PC-3 (cell line): Measurements from ENCODE around the gene RNF38. TPM values are rescaled to one million over a fixed set of nuclear protein-coding genes. Genes with fewer than 3 reads are reported as not detected.

Source experiments
- ATAC-seq: fragments of 200-7000 bp; cut with Tn5 transposase; 2 replicates; pipeline ENCODE4 v1.9.1; 2020; ENCODE audit warnings: mild to moderate bottlenecking, moderate library complexity
- BruUV-seq: library from RNA; stranded (reverse); fragments of 400-500 nt; replicated peaks from 2 replicates; lab custom pipeline; 2021; lab: Mats Ljungman, UMichigan
- CTCF ChIA-PET: fragments of 300-600 bp; sonication (Branson Sonifier 250); formaldehyde crosslinking; loops from one replicate; lab custom pipeline; 2022; ENCODE audit warnings: antibody characterized with exemption; lab: Charles Lee
- POLR2A ChIA-PET: fragments of 300-600 bp; sonication (Branson Sonifier 250); formaldehyde crosslinking; loops from one replicate; lab custom pipeline; 2022; ENCODE audit warnings: antibody characterized with exemption; ENCODE audit not compliant: unreplicated experiment; lab: Charles Lee
- DNase-seq: peaks from one replicate; pipeline ENCODE4 v3.0.0-alpha.2; 2015
- H2AFZ ChIP-seq: fragments of 300-600 bp; sonication (generic); 2 replicates; pipeline ENCODE4 v1.6.0; 2016; ENCODE audit warnings: antibody characterized with exemption, low read length
- H3F3A ChIP-seq: fragments of 300-600 bp; sonication (generic); one replicate; pipeline ENCODE4 v1.6.0; 2017; ENCODE audit warnings: antibody characterized with exemption, low read length, control low read depth, mild to moderate bottlenecking; ENCODE audit not compliant: unreplicated experiment
- H3K27ac ChIP-seq: fragments of 300-600 bp; sonication (generic); 2 replicates; pipeline ENCODE4 v1.5.1; 2016; ENCODE audit warnings: mild to moderate bottlenecking, low read length
- H3K27me3 ChIP-seq: fragments of 300-600 bp; sonication (generic); 2 replicates; pipeline ENCODE4 v1.6.1; 2016; ENCODE audit warnings: low read length, mixed read lengths
- H3K36me3 ChIP-seq: fragments of 300-600 bp; sonication (generic); 2 replicates; pipeline ENCODE4 v1.6.1; 2016; ENCODE audit warnings: low read depth, mixed run types, low read length, mixed read lengths
- H3K4me1 ChIP-seq: fragments of 300-600 bp; sonication (generic); 2 replicates; pipeline ENCODE4 v1.5.1; 2016; ENCODE audit warnings: low read length; ENCODE audit not compliant: insufficient read depth
- H3K4me2 ChIP-seq: fragments of 300-600 bp; sonication (generic); 2 replicates; pipeline ENCODE4 v1.6.0; 2016; ENCODE audit warnings: low read length
- H3K4me3 ChIP-seq: fragments of 300-600 bp; sonication (generic); 2 replicates; pipeline ENCODE4 v1.5.1; 2016; ENCODE audit warnings: mild to moderate bottlenecking, low read length, mixed read lengths
- H3K79me2 ChIP-seq: fragments of 300-600 bp; sonication (generic); 2 replicates; pipeline ENCODE4 v1.6.1; 2017; ENCODE audit warnings: low read length, mixed read lengths
- H3K9ac ChIP-seq: fragments of 300-600 bp; sonication (generic); 2 replicates; pipeline ENCODE4 v1.6.0; 2016; ENCODE audit warnings: mild to moderate bottlenecking, low read length
- H3K9me2 ChIP-seq: fragments of 300-600 bp; sonication (generic); replicated peaks from 2 replicates; pipeline ENCODE4 v1.6.1; 2016; ENCODE audit warnings: mixed run types, low read length, mixed read lengths
- H3K9me3 ChIP-seq: fragments of 300-600 bp; sonication (generic); 2 replicates; pipeline ENCODE4 v1.6.1; 2016; ENCODE audit warnings: low read length, mixed read lengths
- H4K20me1 ChIP-seq: fragments of 300-600 bp; sonication (generic); 2 replicates; pipeline ENCODE4 v1.6.1; 2016; ENCODE audit warnings: low read length, mixed read lengths
- EZH2 ChIP-seq: fragments of 300-600 bp; sonication (generic); IDR thresholded peaks from one replicate; pipeline ENCODE4 v1.6.1; 2017; ENCODE audit warnings: antibody characterized with exemption, mild to moderate bottlenecking, low read length; ENCODE audit not compliant: unreplicated experiment
- EZH2phosphoT487 ChIP-seq: fragments of 300-600 bp; sonication (generic); IDR thresholded peaks from 2 replicates; pipeline ENCODE4 v1.6.1; 2018; ENCODE audit warnings: mild to moderate bottlenecking, antibody characterized with exemption, low read length, borderline replicate concordance
- intact Hi-C: fragments of 100-400 bp; cut with micrococcal nuclease; formaldehyde crosslinking; loops from 2 replicates; pipeline ENCODE4 v1.9.0; 2023
- total RNA-seq: library from RNA; depleted of rRNA; stranded (reverse); fragments of >200 nt; gene quantifications from 2 replicates; pipeline ENCODE4 v1.2.3, GENCODE V29; 2014
- TF ChIP-seq, protein P1 (sequence below): fragments of 300-600 bp; sonication (generic); conservative IDR thresholded peaks from 2 replicates; pipeline ENCODE4 v1.5.1; 2017; ENCODE audit warnings: antibody characterized with exemption, low read depth, mild to moderate bottlenecking, low read length

Gene RNF38
- total RNA-seq, 1 experiment from 2014 or later = 4.3 TPM

DNA sequence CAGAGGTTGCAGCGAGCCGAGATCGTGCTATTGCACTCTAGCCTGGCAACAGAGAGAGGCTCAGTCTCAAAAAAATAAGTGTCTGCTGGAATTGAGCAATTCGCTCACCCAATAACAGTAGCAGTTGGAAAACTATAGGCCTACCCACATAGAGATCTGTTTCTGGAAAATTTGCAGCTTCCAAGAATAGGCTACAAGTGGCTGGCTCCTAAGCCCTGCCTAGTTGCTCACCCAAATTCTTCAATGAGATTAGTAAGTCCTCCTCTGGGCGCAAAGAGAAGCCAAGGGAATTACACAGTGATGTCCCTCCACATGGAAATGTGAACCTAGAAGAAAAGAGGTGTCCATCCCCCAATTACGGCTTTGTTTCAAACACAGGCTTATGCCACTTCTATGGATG, 42.6 kb upstream of the RNF38 start:
- Histone ChIP-seq H3K79me2 (peaks cover 6% of the 10 kb centered on the region; the same call in 1 of the 2 replicates), H3K36me3 (no peaks in the 10 kb centered on the region), H3K4me3 (no peak overlapping the region), H3K9me3 (no peaks in the 10 kb centered on the region), H4K20me1 (no peaks in the 10 kb centered on the region), H3K4me1 (peaks cover 17% of the 10 kb centered on the region), H3K27ac (no peak overlapping the region), H3K9ac (no peak overlapping the region), H3K27me3 (no peaks in the 10 kb centered on the region), H3F3A (no peaks in the 10 kb centered on the region), H2AFZ (no peak overlapping the region), H3K9me2 (no peaks in the 10 kb centered on the region), H3K4me2 (no peak overlapping the region)
- ATAC-seq = no peak
- TF ChIP-seq, protein P1, sequence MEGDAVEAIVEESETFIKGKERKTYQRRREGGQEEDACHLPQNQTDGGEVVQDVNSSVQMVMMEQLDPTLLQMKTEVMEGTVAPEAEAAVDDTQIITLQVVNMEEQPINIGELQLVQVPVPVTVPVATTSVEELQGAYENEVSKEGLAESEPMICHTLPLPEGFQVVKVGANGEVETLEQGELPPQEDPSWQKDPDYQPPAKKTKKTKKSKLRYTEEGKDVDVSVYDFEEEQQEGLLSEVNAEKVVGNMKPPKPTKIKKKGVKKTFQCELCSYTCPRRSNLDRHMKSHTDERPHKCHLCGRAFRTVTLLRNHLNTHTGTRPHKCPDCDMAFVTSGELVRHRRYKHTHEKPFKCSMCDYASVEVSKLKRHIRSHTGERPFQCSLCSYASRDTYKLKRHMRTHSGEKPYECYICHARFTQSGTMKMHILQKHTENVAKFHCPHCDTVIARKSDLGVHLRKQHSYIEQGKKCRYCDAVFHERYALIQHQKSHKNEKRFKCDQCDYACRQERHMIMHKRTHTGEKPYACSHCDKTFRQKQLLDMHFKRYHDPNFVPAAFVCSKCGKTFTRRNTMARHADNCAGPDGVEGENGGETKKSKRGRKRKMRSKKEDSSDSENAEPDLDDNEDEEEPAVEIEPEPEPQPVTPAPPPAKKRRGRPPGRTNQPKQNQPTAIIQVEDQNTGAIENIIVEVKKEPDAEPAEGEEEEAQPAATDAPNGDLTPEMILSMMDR = no peak
- TF ChIP-seq EZH2 = no peak
- TF ChIP-seq EZH2phosphoT487 = no peak
- ChIA-PET POLR2A (no interaction called here), CTCF (no interaction called here)
- BruUV-seq = no TSS peak
- intact Hi-C loops = no loop called here
- DNase-seq = no peak

DNA sequence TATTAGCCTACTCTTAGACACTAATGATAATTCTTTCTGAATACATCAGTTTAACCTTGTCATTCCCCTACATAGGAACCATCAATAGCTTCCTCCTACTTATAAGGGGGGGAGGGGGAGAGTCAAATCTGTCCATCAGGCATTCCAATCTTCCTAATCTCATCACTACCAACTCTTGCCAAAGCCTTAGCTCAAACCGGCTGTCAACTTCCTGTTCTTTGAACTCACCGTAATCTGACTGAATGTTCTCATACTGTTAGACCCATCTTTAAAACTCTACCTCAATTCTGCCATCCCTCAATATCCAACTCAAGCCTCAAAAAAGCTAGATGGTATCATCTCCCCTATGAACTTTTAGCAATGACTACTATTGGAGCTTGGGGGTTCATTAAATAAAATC, 41.9 kb upstream of the RNF38 start:
- TF ChIP-seq, protein P1 = no peak
- TF ChIP-seq EZH2 = no peak
- TF ChIP-seq EZH2phosphoT487 = no peak
- H4K20me1 ChIP-seq = no peaks in the 10 kb centered on the region
- H3K27me3 ChIP-seq = no peaks in the 10 kb centered on the region
- H3K9me3 ChIP-seq = no peaks in the 10 kb centered on the region
- intact Hi-C loops = no loop called here
- H3K79me2 ChIP-seq = peaks cover 6% of the 10 kb centered on the region; the same call in 1 of the 2 replicates
- H3K9ac ChIP-seq = no peak overlapping the region
- H2AFZ ChIP-seq = no peak overlapping the region
- H3K27ac ChIP-seq = no peak overlapping the region
- BruUV-seq = no TSS peak
- H3K4me3 ChIP-seq = no peak overlapping the region
- H3K4me2 ChIP-seq = no peak overlapping the region
- CTCF ChIA-PET = no interaction called here
- peaks cover 17% of the 10 kb centered on the region for H3K4me1 ChIP-seq
- DNase-seq = no peak
- H3K36me3 ChIP-seq = no peaks in the 10 kb centered on the region
- no peaks in the 10 kb centered on the region for H3K9me2 ChIP-seq
- POLR2A ChIA-PET = no interaction called here
- ATAC-seq = no peak
- no peaks in the 10 kb centered on the region for H3F3A ChIP-seq

DNA sequence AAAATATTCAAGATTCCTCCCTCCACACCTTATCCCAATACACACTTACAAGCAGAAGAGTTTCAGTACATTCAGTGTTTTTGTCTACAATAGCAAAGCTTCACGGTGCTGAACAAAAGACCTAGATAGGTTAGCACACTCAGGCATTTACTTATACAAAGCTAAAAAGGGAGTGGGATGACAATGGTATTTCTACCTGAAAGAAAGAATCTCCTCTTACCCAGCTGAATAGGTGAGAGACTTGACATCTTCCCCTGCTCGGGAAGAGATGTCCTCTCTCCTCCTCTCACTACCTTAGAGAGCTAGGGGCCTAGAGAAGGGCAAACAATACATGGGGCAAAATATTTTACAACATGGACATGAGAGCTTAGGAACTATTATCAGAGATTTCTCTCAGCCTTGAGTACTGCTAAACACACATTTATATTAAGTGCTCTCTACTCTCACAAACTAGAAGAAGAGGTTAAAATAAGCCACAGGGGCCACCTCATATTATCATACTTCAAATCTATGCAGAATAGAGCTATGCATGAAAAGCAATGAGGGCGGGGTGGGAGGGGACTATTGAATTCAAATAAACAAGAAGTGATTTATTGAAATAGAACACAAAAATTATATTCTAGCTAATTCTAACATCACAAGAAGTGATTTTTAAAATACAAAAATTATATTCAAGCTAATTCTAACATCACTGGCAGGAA, 38.6 kb upstream of the RNF38 start:
- CTCF ChIA-PET = no interaction called here
- Histone ChIP-seq H4K20me1 (no peaks in the 10 kb centered on the region), H3K27me3 (no peaks in the 10 kb centered on the region), H3F3A (no peaks in the 10 kb centered on the region), H3K9ac (no peak overlapping the region), H3K9me3 (no peaks in the 10 kb centered on the region), H3K36me3 (no peaks in the 10 kb centered on the region), H2AFZ (no peak overlapping the region), H3K4me3 (no peak overlapping the region), H3K4me1 (peaks cover 7% of the 10 kb centered on the region), H3K79me2 (peaks cover 6% of the 10 kb centered on the region; the same call in 1 of the 2 replicates), H3K9me2 (no peaks in the 10 kb centered on the region), H3K27ac (no peak overlapping the region), H3K4me2 (no peak overlapping the region)
- TF ChIP-seq, protein P1 = no peak
- no peak for TF ChIP-seq EZH2phosphoT487
- TF ChIP-seq EZH2 = no peak
- intact Hi-C loops = no loop called here
- ATAC-seq (no peak), DNase-seq (no peak)
- POLR2A ChIA-PET = no interaction called here
- no TSS peak for BruUV-seq
